K562 (cell line): ENCODE results near the gene PMVK. TPM values are rescaled to one million over a fixed set of nuclear protein-coding genes. Genes with fewer than 3 reads are reported as not detected.

Source experiments
- ATAC-seq: fragments of 200-7000 bp; cut with Tn5 transposase; 3 replicates; pipeline ENCODE4 v1.9.1; 2020; ENCODE audit warnings: moderate library complexity
- BruUV-seq: library from RNA; stranded (reverse); fragments of 400-500 nt; replicated peaks from 2 replicates; lab custom pipeline; 2021; lab: Mats Ljungman, UMichigan
- CTCF ChIA-PET: fragments of 300-600 bp; formaldehyde crosslinking; extraction: SDS; loops from one replicate; lab custom pipeline; 2021; ENCODE audit warnings: low intra/inter-chr PET ratio; lab: Yijun Ruan, JAX
- POLR2A ChIA-PET: fragments of 300-600, 350-650 bp; sonication (Branson Sonifier 250); formaldehyde crosslinking; extraction: SDS; loops from one replicate; lab custom pipeline; 2021; ENCODE audit warnings: antibody characterized with exemption, inconsistent platforms; lab: Yijun Ruan, JAX
- DNase-seq, 4 experiments: peaks; one replicate each; pipeline versions ENCODE4 v3.0.0 to v3.0.0-alpha.2; 2011 to 2018; ENCODE audit warnings: low spot score in 3 of 4, mixed read lengths in 3 of 4; ENCODE audit errors: extremely low read depth in 1 of 4
- FAIRE-seq: peaks from 2 replicates; lab custom pipeline; 2011; peaks lifted over from hg19 to GRCh38; lab: Jason Lieb, UNC
- H2AFZ ChIP-seq: 2 replicates; pipeline ENCODE4 v1.6.0; 2011; ENCODE audit warnings: low read depth, low read length, control low read depth, inconsistent platforms
- H3K27ac ChIP-seq: fragments of 200-600 bp; 3 replicates; pipeline ENCODE4 v1.8.0; 2011; ENCODE audit warnings: low read depth, mild to moderate bottlenecking, control low read depth, inconsistent platforms, low read length, moderate library complexity, mixed read lengths; ENCODE audit errors: extremely low read depth
- H3K27me3 ChIP-seq, 2 experiments: fragments of 300-600 bp in 1 of 2; 2 replicates in 1 of 2; 3 replicates in 1 of 2; pipeline versions ENCODE4 v1.6.0 to v1.8.0; 2011; ENCODE audit warnings: inconsistent platforms in 2 of 2, low read length in 2 of 2, mild to moderate bottlenecking in 1 of 2, mixed read lengths in 1 of 2, moderate library complexity in 1 of 2; ENCODE audit not compliant: control insufficient read depth in 2 of 2, insufficient read depth in 2 of 2
- H3K36me3 ChIP-seq: fragments of 300-600 bp; 3 replicates; pipeline ENCODE4 v1.8.0; 2011; ENCODE audit warnings: mild to moderate bottlenecking, low read length, inconsistent platforms; ENCODE audit not compliant: control insufficient read depth, insufficient read depth
- H3K4me1 ChIP-seq, 2 experiments: fragments of 200-600 bp in 1 of 2; replicated peaks in 1 of 2; 2 replicates in 1 of 2; 3 replicates in 1 of 2; pipeline versions ENCODE4 v1.5.1 to v1.8.0; 2011; ENCODE audit warnings: inconsistent platforms in 2 of 2, low read length in 2 of 2, mild to moderate bottlenecking in 1 of 2, mixed read lengths in 1 of 2, moderate library complexity in 1 of 2; ENCODE audit not compliant: control insufficient read depth in 2 of 2, insufficient read depth in 2 of 2
- H3K4me2 ChIP-seq: 2 replicates; pipeline ENCODE4 v1.6.1; 2011; ENCODE audit warnings: low read length, control low read depth, inconsistent platforms, mixed read lengths; ENCODE audit not compliant: insufficient read depth
- H3K4me3 ChIP-seq: fragments of 200-600 bp; sonication (generic), shearing (Covaris generic); 2 replicates; pipeline ENCODE4 v1.5.1; 2016; ENCODE audit warnings: control low read depth, inconsistent platforms
- H3K79me2 ChIP-seq: fragments of 200-600 bp; 3 replicates; pipeline ENCODE4 v1.8.0; 2011; ENCODE audit warnings: low read length, inconsistent platforms; ENCODE audit not compliant: control insufficient read depth, insufficient read depth
- H3K9ac ChIP-seq, 2 experiments: 2 replicates each; pipeline versions ENCODE4 v1.6.0 to v1.6.1; 2011; ENCODE audit warnings: low read depth in 2 of 2, low read length in 2 of 2, control low read depth in 1 of 2, inconsistent platforms in 1 of 2, mild to moderate bottlenecking in 1 of 2, mixed read lengths in 1 of 2; ENCODE audit not compliant: insufficient read depth in 1 of 2
- H3K9me1 ChIP-seq: one replicate; pipeline ENCODE4 v1.6.0; 2011; ENCODE audit warnings: inconsistent platforms, mild to moderate bottlenecking, low read length, moderate library complexity; ENCODE audit not compliant: control insufficient read depth, insufficient read depth
- H3K9me3 ChIP-seq: replicated peaks from 2 replicates; pipeline ENCODE4 v1.5.1; 2011; ENCODE audit warnings: low read depth, low read length, inconsistent platforms; ENCODE audit not compliant: control insufficient read depth, insufficient read depth
- H4K20me1 ChIP-seq: replicated peaks from 2 replicates; pipeline ENCODE4 v1.6.1; 2011; ENCODE audit warnings: low read length, inconsistent platforms, mixed read lengths; ENCODE audit not compliant: control insufficient read depth, insufficient read depth
- BRF1 ChIP-seq: IDR thresholded peaks from 3 replicates; pipeline ENCODE4 v1.6.1; 2011; ENCODE audit warnings: borderline replicate concordance, mild to moderate bottlenecking; ENCODE audit not compliant: insufficient read length; ENCODE audit errors: extremely low read depth
- CREB3 ChIP-seq: fragments of 450-650 bp; conservative IDR thresholded peaks from 2 replicates; pipeline ENCODE4 v1.6.1; 2016; ENCODE audit warnings: missing genetic modification characterization, low read depth, mild to moderate bottlenecking, missing compliant biosample characterization, moderate library complexity
- E2F4 ChIP-seq: sonication (generic); formaldehyde crosslinking; IDR thresholded peaks from 2 replicates; pipeline ENCODE4 v1.8.0; 2022; ENCODE audit warnings: mild to moderate bottlenecking, low read depth, missing genetic modification reagents
- FOXO4 ChIP-seq: fragments of 450-650 bp; formaldehyde crosslinking; IDR thresholded peaks from 2 replicates; pipeline ENCODE4 v1.4.0; 2020; ENCODE audit warnings: mild to moderate bottlenecking, moderate library complexity
- HEY1 ChIP-seq: fragments of 250-450 bp; sonication (Bioruptor Pico); IDR thresholded peaks from 2 replicates; pipeline ENCODE4 v1.5.0; 2020; ENCODE audit warnings: mild to moderate bottlenecking, moderate library complexity, borderline replicate concordance
- HMGXB4 ChIP-seq: sonication (generic); formaldehyde crosslinking; IDR thresholded peaks from 2 replicates; pipeline ENCODE4 v1.8.1; 2023; ENCODE audit warnings: mild to moderate bottlenecking, missing genetic modification reagents
- NR4A1 ChIP-seq, 2 experiments: fragments of 250-450 bp in 1 of 2; fragments of 450-650 bp in 1 of 2; sonication (Bioruptor Pico) in 1 of 2; IDR thresholded peaks; 2 replicates each; pipeline versions ENCODE4 v1.4.0 to v1.6.1; 2016 to 2020; ENCODE audit warnings: mild to moderate bottlenecking in 2 of 2, missing compliant biosample characterization in 1 of 2, missing genetic modification characterization in 1 of 2, moderate library complexity in 1 of 2
- ZNF121 ChIP-seq: sonication (generic); formaldehyde crosslinking; conservative IDR thresholded peaks from 2 replicates; pipeline ENCODE4 v1.8.0; 2022; ENCODE audit warnings: missing genetic modification reagents
- WGBS: fragments of 100-300 bp; shearing (Covaris generic); methylation state at CpG from one replicate; pipeline ENCODE4 v1.1.6; 2016; ENCODE audit warnings: low coverage, mixed read lengths; ENCODE audit not compliant: insufficient coverage; ENCODE audit errors: missing lambda C conversion rate; 5-methylcytosine and 5-hydroxymethylcytosine counted together
- in situ Hi-C: fragments of 300-500 bp; cut with MboI; formaldehyde crosslinking; loops from 4 replicates; pipeline ENCODE4 v1.15.0; 2018; ENCODE audit warnings: inconsistent platforms, mixed read lengths
- intact Hi-C: fragments of 100-400 bp; cut with micrococcal nuclease; formaldehyde crosslinking; loops from 2 replicates; pipeline ENCODE4 v1.14.2; 2022
- polyA plus RNA-seq, 8 experiments: library from polyadenylated mRNA; depleted of rRNA in 4 of 8; stranded (reverse) in 5 of 8; unstranded in 3 of 8; fragments of >200 nt; fragmentation: Nextera tagmentation in 2 of 8; fragmentation: Illumina TruSeq in 1 of 8; extraction: Ambion mirVana in 2 of 8; extraction: Trizol in 1 of 8; gene quantifications; 2 replicates each; pipeline versions ENCODE4 v1.2.1 to v1.2.3, GENCODE V29; 2011 to 2014; ENCODE audit warnings: inconsistent platforms in 1 of 8, missing spikeins in 1 of 8
- total RNA-seq, 7 experiments: library from RNA; depleted of rRNA in 6 of 7; stranded (reverse); fragments of >200 nt in 6 of 7; fragmentation: Illumina TruSeq in 2 of 7; extraction: Trizol in 2 of 7; gene quantifications; 2 replicates each; pipeline versions ENCODE4 v1.2.1 to v1.2.3, GENCODE V29; 2011 to 2021; ENCODE audit warnings: low replicate concordance in 1 of 7

The PMVK gene
- total and polyA plus RNA-seq, 9 of the 15 experiments (the other 6 are each of a cell fraction or from before 2014, with no cell fraction given) = 1.1 to 15.3 (median 6.3) TPM

GRCh38 chr1:154935749-154936554, 567 bp downstream of the PMVK start (continued):
- TF ChIP-seq CREB3 = peak; percentile 74

GRCh38 chr1:154934358-154934948, 2.1 kb downstream of the PMVK start:
- Histone ChIP-seq H3K4me2 (no peak overlapping the region), H3K27me3 (no peaks in the 10 kb centered on the region), H3K36me3 (no peaks in the 10 kb centered on the region), H3K9me3 (no peaks in the 10 kb centered on the region), H4K20me1 (no peaks in the 10 kb centered on the region), H3K27ac (no peak overlapping the region), H3K4me1 (peaks cover 15 to 20% of the 10 kb centered on the region in 2 experiments; a peak in 4 of 5 replicates), H3K79me2 (peaks cover 3% of the 10 kb centered on the region; the same call in 1 of the 3 replicates), H2AFZ (no peak overlapping the region), H3K9me1 (no peaks in the 10 kb centered on the region), H3K4me3 (no peak overlapping the region), H3K9ac (no peak overlapping the region)
- ATAC-seq (no peak), FAIRE-seq (no peak), DNase-seq (no peak)
- WGBS = 93% methylated on average over 5 of the region's 5 CpGs
- BruUV-seq = no TSS peak
- in situ Hi-C loops = no loop called here
- intact Hi-C loops = no loop called here
- ChIA-PET POLR2A (interaction anchor here (0.7 kb wide), 1 partner anchor 579 kb away, joined by 4 read pairs; no protein-coding TSS in a partner anchor), CTCF (no interaction called here)
- TF ChIP-seq HMGXB4 (CRISPR knock-in tag) (no peak), FOXO4 (CRISPR knock-in tag) (no peak), NR4A1 (CRISPR knock-in tag; IDR thresholded peaks at IDR 0.05) (no peak), NR4A1 (tag; IDR thresholded peaks at IDR 0.05) (no peak), E2F4 (no peak), BRF1 (no peak), ZNF121 (CRISPR knock-in tag) (peak; percentile 58), HEY1 (no peak)
